ENCODE results near the gene CTNND2.

GRCh38 chr5:11704916-11705315 lies 199.3 kb downstream of the CTNND2 start:
- TF ChIP-seq CTCF (IDR thresholded peaks at IDR 0.05 in 4 of 5, conservative IDR thresholded peaks at IDR 0.05 in 1 of 5) (no peak), POLR2A (IDR thresholded peaks at IDR 0.05) (no peak)
